Stimulated activated CD8-positive, alpha-beta memory T cell treated with anti-CD3 and anti-CD28 coated beads, Interleukin-7, amount 100 ng/mL, for 4 hours (primary cell): ENCODE data around the gene ZNF607.
"Not testable (repeated sequence)": the region's sequence is repeated elsewhere in the genome, so short reads cannot be mapped to it uniquely, and the experiment has no call there.

ENCODE experiments used
- DNase-seq, 2 donors: peaks; one replicate each; pipeline ENCODE4 v3.0.0-alpha.2; 2020; ENCODE audit warnings: low read depth in 2 of 2

ZNF607 gene

GRCh38 chr19:37719111-37719926 is at the start of gene ZNF607:
Gene ZNF607, minus strand, starts transcription at chr19:37719761. Its CDS starts 8,143 bp downstream, at chr19:37711618.
- peak; percentile 72 to 80 for DNase-seq

DNA sequence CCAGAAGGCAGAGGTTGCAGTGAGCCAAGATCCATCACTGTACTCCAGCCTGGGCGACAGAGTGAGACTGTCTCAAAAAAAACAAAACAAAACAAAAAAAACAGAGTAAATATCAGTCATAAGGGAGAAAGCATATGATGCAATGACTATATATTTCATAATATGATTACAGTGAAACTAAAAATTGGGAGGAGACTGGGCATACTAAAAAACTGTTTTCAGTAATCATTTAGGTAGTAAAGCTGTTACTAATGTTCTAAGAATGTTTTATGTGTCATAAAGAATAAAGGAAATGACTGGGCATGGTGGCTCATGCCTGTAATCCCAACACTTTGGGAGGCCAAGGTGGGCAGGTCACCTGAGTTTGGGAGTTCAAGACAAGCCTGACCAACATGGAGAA is 43.9 kb upstream of the ZNF607 start:
- no peak for DNase-seq

GRCh38 chr19:37757683-37758082 is 38.1 kb upstream of the ZNF607 start:
- DNase-seq, result not testable (repeated sequence)

- no peak for DNase-seq
These were observed 18.8 kb upstream of the ZNF607 start for GRCh38 chr19:37738371-37738770.

DNA sequence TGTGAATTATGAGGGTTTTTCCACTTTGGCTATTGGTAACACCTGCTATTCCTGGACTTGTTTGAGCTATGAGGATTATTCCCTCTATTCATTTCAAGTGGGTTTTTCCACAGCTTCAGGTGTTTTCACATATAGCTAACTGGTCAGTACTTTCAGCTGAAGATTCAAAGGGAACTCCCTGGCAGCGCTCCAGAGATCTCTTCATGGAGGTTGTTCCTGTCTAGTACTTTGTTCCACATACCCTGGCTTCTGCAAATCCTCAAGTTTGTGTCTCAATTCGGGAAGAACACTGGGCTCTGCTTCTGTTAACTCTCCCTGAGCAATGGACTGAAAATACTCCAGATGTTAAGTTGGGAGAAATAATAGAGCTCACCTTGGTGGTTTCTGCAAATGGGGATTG is 5.6 kb upstream of the ZNF607 start:
- no peak for DNase-seq

DNA sequence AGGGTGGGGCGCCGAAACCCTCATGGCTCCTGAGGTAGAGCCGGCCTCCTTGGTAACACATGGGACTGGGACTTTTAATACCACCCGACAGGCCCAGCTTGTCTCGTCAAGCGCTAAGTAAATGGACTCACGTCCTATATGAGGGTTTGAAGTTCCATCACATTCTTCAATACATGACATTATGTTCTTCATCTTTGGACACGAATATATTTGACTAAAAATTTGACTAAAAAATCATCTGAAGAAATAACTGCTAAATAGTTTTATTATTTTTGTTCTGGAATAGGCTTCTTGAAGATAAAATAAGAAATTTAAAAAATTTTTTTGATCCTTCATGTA is 335 bp upstream of the ZNF607 start:
- no peak for DNase-seq

DNA sequence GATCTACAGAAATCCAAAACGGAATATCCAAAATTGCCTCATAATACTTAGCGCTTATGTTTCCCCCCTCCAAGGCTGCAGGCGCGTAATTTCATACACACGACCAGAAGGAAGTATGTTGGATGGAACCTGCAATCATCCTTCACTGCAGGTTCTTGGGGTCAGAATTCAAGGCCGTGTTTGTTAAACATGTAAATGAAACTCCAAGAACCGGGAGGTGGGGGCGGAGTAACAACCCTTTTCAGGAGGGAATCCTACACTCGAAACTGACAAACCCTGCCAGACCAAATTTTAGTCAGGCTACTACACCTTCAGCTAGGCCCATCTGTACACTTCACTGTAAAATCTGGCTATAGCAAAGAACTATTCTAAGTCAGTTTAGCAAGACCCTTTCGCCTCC is 1.3 kb downstream of the ZNF607 start:
- DNase-seq, result no peak

DNA sequence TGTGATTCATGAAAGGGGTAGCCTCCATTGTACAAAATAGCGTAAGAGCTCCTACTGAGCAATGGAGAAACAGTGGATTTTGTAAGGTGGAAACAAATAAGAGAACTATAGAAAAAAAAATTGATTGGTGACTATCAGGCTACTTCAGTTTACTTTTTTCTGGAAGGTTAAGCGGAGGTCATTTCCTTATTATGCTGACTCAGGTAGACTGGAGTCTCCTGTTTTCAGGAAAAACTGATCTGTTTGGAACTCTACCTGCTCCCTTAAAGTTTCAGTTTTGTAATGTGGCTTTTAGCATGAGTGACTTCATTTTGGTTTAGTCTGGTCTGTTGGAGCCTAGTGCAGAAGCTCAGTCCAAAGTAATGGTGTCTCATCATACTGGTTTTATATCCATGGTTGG is 3.4 kb downstream of the ZNF607 start:
- DNase-seq, result no peak

GRCh38 chr19:37706052-37706605 is 13.4 kb downstream of the ZNF607 start:
- DNase-seq, result no peak

DNA sequence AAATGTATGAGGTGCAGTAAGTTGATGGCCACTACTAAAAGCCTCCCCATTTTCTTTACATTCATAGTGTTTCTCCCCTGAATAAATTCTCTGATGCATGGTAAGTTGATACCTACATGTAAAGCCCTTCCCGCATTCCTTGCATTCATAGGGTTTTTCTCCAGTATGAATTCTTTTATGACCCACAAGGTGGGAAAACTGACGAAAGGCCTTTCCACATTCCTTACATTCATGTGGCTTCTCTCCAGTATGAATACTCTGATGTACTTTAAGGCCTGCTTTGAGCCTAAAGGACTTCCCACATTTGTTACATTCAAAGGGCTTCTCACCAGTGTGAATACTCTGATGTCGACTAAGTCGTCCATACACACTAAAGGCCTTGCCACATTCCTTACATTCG is 20.5 kb downstream of the ZNF607 start:
- no peak for DNase-seq

GRCh38 chr19:37698216-37698615 is 21.3 kb downstream of the ZNF607 start:
- no peak for DNase-seq

GRCh38 chr19:37695144-37695899 is 24.2 kb downstream of the ZNF607 start:
- DNase-seq, result no peak

GRCh38 chr19:37692956-37693620 is 26.5 kb downstream of the ZNF607 start:
- no peak for DNase-seq

- peak; percentile 71 to 74 for DNase-seq
These were observed 27.6 kb downstream of the ZNF607 start for GRCh38 chr19:37691881-37692504.

- DNase-seq, result no peak
These were observed 36.0 kb downstream of the ZNF607 start for GRCh38 chr19:37683520-37683919.

- DNase-seq, result no peak
These were observed 50.1 kb downstream of the ZNF607 start for GRCh38 chr19:37669450-37669914.

DNA sequence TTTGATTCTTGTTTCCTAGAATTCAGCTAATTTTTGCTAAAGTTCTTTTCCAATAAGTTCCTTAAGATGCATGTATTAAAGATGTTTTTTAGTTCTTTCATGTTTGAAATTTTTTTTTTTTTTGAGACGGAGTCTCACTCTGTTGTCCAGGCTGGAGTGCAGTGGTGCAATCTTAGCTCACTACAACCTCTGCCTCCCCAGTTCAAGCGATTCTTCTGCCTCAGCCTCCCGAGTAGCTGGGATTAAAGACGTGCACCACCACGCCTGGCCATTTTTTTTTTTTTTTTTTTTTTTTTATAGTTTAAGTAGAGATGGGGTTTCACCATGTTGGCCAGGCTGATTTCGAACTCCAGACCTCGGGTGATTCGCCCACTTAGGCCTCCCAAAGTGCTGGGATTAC is 62.4 kb downstream of the ZNF607 start:
- not testable (repeated sequence) for DNase-seq

GRCh38 chr19:37655689-37656371 is 63.7 kb downstream of the ZNF607 start:
- peak; percentile 68 to 79 for DNase-seq

GRCh38 chr19:37655301-37655688 is 64.3 kb downstream of the ZNF607 start, which contains the start of gene ZFP30:
Gene ZFP30, minus strand, starts transcription at chr19:37655465. Its CDS starts 7,643 bp downstream, at chr19:37647822.
- DNase-seq, result peak; percentile 30 to 69

GRCh38 chr19:37654629-37655300 is 64.8 kb downstream of the ZNF607 start:
- peak in 1 of 2 donors; percentile 3 for DNase-seq
